Immature natural killer cell (primary cell): ENCODE measurements around the gene RNF126. TPM values are rescaled to one million over a fixed set of nuclear protein-coding genes. Genes with fewer than 3 reads are reported as not detected.

Experiments
- DNase-seq, 3 donors: peaks; one replicate each; pipeline ENCODE4 v3.0.0; 2022; ENCODE audit warnings: mixed read lengths in 1 of 3
- H3K27ac Mint-ChIP-seq, 6 donors: one replicate each; pipeline ENCODE4 v1.8.0; 2020; ENCODE audit warnings: mixed read lengths in 6 of 6, mild to moderate bottlenecking in 5 of 6, inconsistent platforms in 4 of 6, moderate library complexity in 3 of 6
- H3K27me3 Mint-ChIP-seq, 3 donors: one replicate each; pipeline ENCODE4 v1.8.0; 2020 to 2021; ENCODE audit warnings: low read depth in 3 of 3, mild to moderate bottlenecking in 3 of 3, mixed read lengths in 3 of 3, moderate library complexity in 3 of 3, inconsistent platforms in 1 of 3
- H3K36me3 Mint-ChIP-seq, 3 donors: one replicate each; pipeline ENCODE4 v1.8.0; 2020; ENCODE audit warnings: mixed read lengths in 3 of 3, inconsistent platforms in 2 of 3, mild to moderate bottlenecking in 2 of 3
- H3K4me1 Mint-ChIP-seq, 2 donors: one replicate each; pipeline ENCODE4 v1.8.0; 2020; ENCODE audit warnings: inconsistent platforms in 2 of 2, mild to moderate bottlenecking in 2 of 2, mixed read lengths in 2 of 2, moderate library complexity in 1 of 2
- H3K4me3 Mint-ChIP-seq, 5 donors: one replicate each; pipeline ENCODE4 v1.8.0; 2020; ENCODE audit warnings: mild to moderate bottlenecking in 5 of 5, mixed read lengths in 5 of 5, inconsistent platforms in 3 of 5, moderate library complexity in 3 of 5
- H3K9me3 Mint-ChIP-seq, 6 donors: one replicate each; pipeline ENCODE4 v1.8.0; 2020; ENCODE audit warnings: mild to moderate bottlenecking in 6 of 6, mixed read lengths in 6 of 6, inconsistent platforms in 4 of 6, moderate library complexity in 3 of 6
- polyA plus RNA-seq, 3 donors: library from polyadenylated mRNA; unstranded; fragments of 300-500 nt; fragmentation: Illumina TruSeq; gene quantifications; one replicate each; pipeline ENCODE4 v1.2.3, GENCODE V29; 2021

The RNF126 gene
- polyA plus RNA-seq, 3 donors from 2014 or later, result 78.7 to 119 (median 94.4) TPM

- Mint-ChIP-seq H3K9me3 (no peaks in the 10 kb centered on the region), H3K4me1 (peaks cover 7% of the 10 kb centered on the region in 2 donors), H3K27me3 (peaks cover 5 to 9% (median 7%) of the 10 kb centered on the region in 3 donors), H3K27ac (peak overlapping the region in 1 of 6 donors; percentile 69), H3K36me3 (no peaks in the 10 kb centered on the region), H3K4me3 (no peak overlapping the region)
- no peak for DNase-seq
These were observed 19.3 kb downstream of the RNF126 start for GRCh38 chr19:643736-644135.

- peaks cover 4 to 7% (median 7%) of the 10 kb centered on the region in 3 donors for H3K27me3 Mint-ChIP-seq
- no peak for DNase-seq
- peaks cover 7 to 9% of the 10 kb centered on the region in 2 donors for H3K4me1 Mint-ChIP-seq
- no peaks in the 10 kb centered on the region for H3K9me3 Mint-ChIP-seq
- H3K27ac Mint-ChIP-seq, result peak overlapping the region in 1 of 6 donors; percentile 17
- H3K36me3 Mint-ChIP-seq, result no peaks in the 10 kb centered on the region
- no peak overlapping the region for H3K4me3 Mint-ChIP-seq
These were observed 20.0 kb downstream of the RNF126 start for GRCh38 chr19:642767-643727.

- Mint-ChIP-seq H3K4me3 (no peak overlapping the region), H3K4me1 (peaks cover 7 to 9% of the 10 kb centered on the region in 2 donors), H3K27me3 (peaks cover 4 to 7% (median 7%) of the 10 kb centered on the region in 3 donors), H3K36me3 (no peaks in the 10 kb centered on the region), H3K27ac (peak overlapping the region in 4 of 6 donors; percentile 5 to 48 (median 22)), H3K9me3 (no peaks in the 10 kb centered on the region)
- DNase-seq, result no peak
These were observed 21.3 kb downstream of the RNF126 start for GRCh38 chr19:641702-642101.

- Mint-ChIP-seq H3K27me3 (peaks cover 4 to 7% (median 5%) of the 10 kb centered on the region in 3 donors), H3K4me3 (no peak overlapping the region), H3K9me3 (no peaks in the 10 kb centered on the region), H3K27ac (peak overlapping the region in 2 of 6 donors; percentile 36 to 72), H3K36me3 (no peaks in the 10 kb centered on the region), H3K4me1 (peaks cover 7 to 9% of the 10 kb centered on the region in 2 donors)
- no peak for DNase-seq
These were observed 22.3 kb downstream of the RNF126 start for GRCh38 chr19:640606-641189.

GRCh38 chr19:640161-640558 lies 22.9 kb downstream of the RNF126 start:
- peaks cover 7 to 9% of the 10 kb centered on the region in 2 donors for H3K4me1 Mint-ChIP-seq
- H3K4me3 Mint-ChIP-seq, result no peak overlapping the region
- H3K9me3 Mint-ChIP-seq, result no peaks in the 10 kb centered on the region
- no peaks in the 10 kb centered on the region for H3K36me3 Mint-ChIP-seq
- H3K27me3 Mint-ChIP-seq, result peaks cover 4 to 6% (median 5%) of the 10 kb centered on the region in 3 donors
- no peak for DNase-seq
- H3K27ac Mint-ChIP-seq, result no peak overlapping the region

- Mint-ChIP-seq H3K4me3 (peak within 1 kb of the TSS; percentile 83 to 96 (median 92)), H3K4me1 (peaks cover 7 to 9% of the 10 kb centered on the region in 2 donors), H3K27me3 (peaks cover 4 to 5% (median 5%) of the 10 kb centered on the region in 3 donors), H3K9me3 (no peaks in the 10 kb centered on the region), H3K27ac (peak within 1 kb of the TSS; percentile 87 to 99 (median 98)), H3K36me3 (no peaks in the 10 kb centered on the region)
- DNase-seq, result peak; percentile 89 to 92 (median 92)
These were observed 23.5 kb downstream of the RNF126 start, which contains the start of gene FGF22 for GRCh38 chr19:639253-640160. Gene FGF22 (plus strand): TSS chr19:639879. CDS start chr19:639926, 47 bp downstream.

GRCh38 chr19:638906-639252 lies 24.1 kb downstream of the RNF126 start:
- Mint-ChIP-seq H3K27ac (peak overlapping the region in 5 of 6 donors; percentile 95 to 99 (median 99)), H3K4me3 (peak overlapping the region; percentile 83 to 96 (median 92)), H3K36me3 (no peaks in the 10 kb centered on the region), H3K4me1 (peaks cover 9 to 14% of the 10 kb centered on the region in 2 donors), H3K9me3 (no peaks in the 10 kb centered on the region), H3K27me3 (peaks cover 4 to 5% (median 4%) of the 10 kb centered on the region in 3 donors)
- no peak for DNase-seq

GRCh38 chr19:634975-635652 lies 27.9 kb downstream of the RNF126 start:
- no peaks in the 10 kb centered on the region for H3K36me3 Mint-ChIP-seq
- H3K4me1 Mint-ChIP-seq, result peaks cover 20 to 36% of the 10 kb centered on the region in 2 donors
- DNase-seq, result no peak
- H3K4me3 Mint-ChIP-seq, result no peak overlapping the region
- H3K9me3 Mint-ChIP-seq, result no peaks in the 10 kb centered on the region
- no peak overlapping the region for H3K27ac Mint-ChIP-seq
- peaks cover 14 to 19% (median 17%) of the 10 kb centered on the region in 3 donors for H3K27me3 Mint-ChIP-seq

GRCh38 chr19:633786-634639 lies 29.0 kb downstream of the RNF126 start:
- Mint-ChIP-seq H3K27ac (peak overlapping the region; percentile 90 to 95 (median 94)), H3K4me1 (peaks cover 16 to 34% of the 10 kb centered on the region in 2 donors), H3K4me3 (peak overlapping the region; percentile 90 to 97 (median 93)), H3K27me3 (peaks cover 10 to 14% (median 13%) of the 10 kb centered on the region in 3 donors), H3K36me3 (peaks cover 0 to 2% (median 2%) of the 10 kb centered on the region in 3 donors), H3K9me3 (no peaks in the 10 kb centered on the region)
- no peak for DNase-seq

GRCh38 chr19:633068-633785 lies 29.8 kb downstream of the RNF126 start, which contains the start of gene POLRMT:
Gene POLRMT (minus strand): TSS chr19:633537. CDS start chr19:633512, 25 bp downstream.
- Mint-ChIP-seq H3K4me1 (peaks cover 21 to 37% of the 10 kb centered on the region in 2 donors), H3K9me3 (no peaks in the 10 kb centered on the region), H3K27me3 (peaks cover 10 to 14% (median 13%) of the 10 kb centered on the region in 3 donors), H3K36me3 (peaks cover 4 to 9% (median 8%) of the 10 kb centered on the region in 3 donors), H3K27ac (peak within 1 kb of the TSS; percentile 90 to 95 (median 94)), H3K4me3 (peak within 1 kb of the TSS; percentile 90 to 97 (median 93))
- DNase-seq, result peak; percentile 96 to 97 (median 96)

- peak overlapping the region; percentile 86 to 95 (median 93) for H3K27ac Mint-ChIP-seq
- DNase-seq, result no peak
- peak overlapping the region; percentile 90 to 97 (median 93) for H3K4me3 Mint-ChIP-seq
- H3K9me3 Mint-ChIP-seq, result no peaks in the 10 kb centered on the region
- H3K4me1 Mint-ChIP-seq, result peaks cover 21 to 37% of the 10 kb centered on the region in 2 donors
- H3K36me3 Mint-ChIP-seq, result peaks cover 5 to 9% (median 9%) of the 10 kb centered on the region in 3 donors
- H3K27me3 Mint-ChIP-seq, result peaks cover 10 to 14% (median 13%) of the 10 kb centered on the region in 3 donors
These were observed 30.4 kb downstream of the RNF126 start for GRCh38 chr19:632579-633067.
